H1 (cell line): ENCODE measurements around the gene AGBL4.

ENCODE experiments used
- EP300 ChIP-seq, 2 experiments: IDR thresholded peaks; 1 replicate in 1 of 2; 2 replicates in 1 of 2; pipeline ENCODE4 v1.6.1; 2011 to 2012; ENCODE audit warnings: low read depth in 2 of 2, low read length in 2 of 2, mild to moderate bottlenecking in 2 of 2, borderline replicate concordance in 1 of 2, inconsistent platforms in 1 of 2, moderate library complexity in 1 of 2
- GABPA ChIP-seq: IDR thresholded peaks from 2 replicates; pipeline ENCODE4 v1.6.1; 2011; ENCODE audit warnings: mild to moderate bottlenecking, low read length, moderate library complexity, borderline replicate concordance; ENCODE audit not compliant: insufficient read depth
- GTF2F1 ChIP-seq: IDR thresholded peaks from 2 replicates; pipeline ENCODE4 v1.6.1; 2012; ENCODE audit warnings: low read depth, low read length, improper control_type of control experiment, borderline replicate concordance
- POLR2A ChIP-seq, 2 experiments: IDR thresholded peaks; 1 replicate in 1 of 2; 2 replicates in 1 of 2; pipeline ENCODE4 v1.6.1; 2011; ENCODE audit warnings: low read depth in 2 of 2, low read length in 2 of 2, mild to moderate bottlenecking in 2 of 2; ENCODE audit errors: control extremely low read depth in 1 of 2
- POLR2AphosphoS5 ChIP-seq: IDR thresholded peaks from 2 replicates; pipeline ENCODE4 v1.6.1; 2011; ENCODE audit warnings: low read depth, low read length
- SIX5 ChIP-seq: IDR thresholded peaks from 2 replicates; pipeline ENCODE4 v1.6.1; 2011; ENCODE audit warnings: mild to moderate bottlenecking, low read depth, low read length
- TAF1 ChIP-seq: IDR thresholded peaks from 2 replicates; pipeline ENCODE4 v1.6.1; 2011; ENCODE audit warnings: mild to moderate bottlenecking, low read depth, low read length
- ZNF274 ChIP-seq: IDR thresholded peaks from 2 replicates; pipeline ENCODE4 v1.7.0; 2012; ENCODE audit warnings: low read length, borderline replicate concordance; ENCODE audit errors: extremely low read depth
- TF ChIP-seq, protein P1 (sequence below), 3 experiments: IDR thresholded peaks; 1 replicate in 2 of 3; 2 replicates in 1 of 3; pipeline versions ENCODE4 v1.5.1 to v1.6.1; 2011; ENCODE audit warnings: low read length in 3 of 3, mild to moderate bottlenecking in 3 of 3, inconsistent platforms in 2 of 3, low read depth in 1 of 3, moderate library complexity in 1 of 3; ENCODE audit not compliant: insufficient read depth in 1 of 3; ENCODE audit errors: control extremely low read depth in 1 of 3
- TF ChIP-seq, protein P2 (sequence below): fragments of 300-600 bp; sonication (generic); IDR thresholded peaks from 2 replicates; pipeline ENCODE4 v1.7.1; 2012; ENCODE audit warnings: low read length, moderate library complexity, mild to moderate bottlenecking, inconsistent platforms; ENCODE audit not compliant: insufficient replicate concordance

DNA sequence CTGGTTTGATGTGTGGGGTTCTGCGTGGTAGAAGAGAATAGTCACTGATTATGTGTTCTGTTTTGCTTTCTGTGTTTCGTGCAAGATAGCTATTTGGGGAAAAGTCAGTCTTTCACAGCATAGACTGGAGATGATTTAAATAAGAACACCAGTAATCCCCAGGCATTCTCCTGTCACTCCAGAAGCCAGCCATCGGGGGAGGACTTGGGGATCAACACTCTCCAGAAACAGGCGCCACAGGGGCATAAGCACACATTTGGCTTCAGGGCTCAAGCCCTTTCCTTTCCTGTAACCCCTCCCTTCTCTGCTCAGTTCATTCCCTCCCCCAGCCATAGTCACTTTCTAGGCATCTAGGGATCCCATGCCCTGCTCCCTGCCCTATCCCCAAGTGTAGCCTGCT, 1149.8 kb downstream of the AGBL4 start:
- TF ChIP-seq GTF2F1 (no peak), GABPA (no peak), POLR2A (IDR thresholded peaks at IDR 0.05; ENCODE audit: control extremely low read depth in 1 of 2, low read depth in 2 of 2, low read length in 2 of 2) (no peak), EP300 (IDR thresholded peaks at IDR 0.05; ENCODE audit: borderline replicate concordance in 1 of 2, low read depth in 2 of 2, low read length in 2 of 2) (no peak), POLR2AphosphoS5 (no peak), SIX5 (no peak), ZNF274 (no peak), TAF1 (no peak)
- TF ChIP-seq, protein P1, sequence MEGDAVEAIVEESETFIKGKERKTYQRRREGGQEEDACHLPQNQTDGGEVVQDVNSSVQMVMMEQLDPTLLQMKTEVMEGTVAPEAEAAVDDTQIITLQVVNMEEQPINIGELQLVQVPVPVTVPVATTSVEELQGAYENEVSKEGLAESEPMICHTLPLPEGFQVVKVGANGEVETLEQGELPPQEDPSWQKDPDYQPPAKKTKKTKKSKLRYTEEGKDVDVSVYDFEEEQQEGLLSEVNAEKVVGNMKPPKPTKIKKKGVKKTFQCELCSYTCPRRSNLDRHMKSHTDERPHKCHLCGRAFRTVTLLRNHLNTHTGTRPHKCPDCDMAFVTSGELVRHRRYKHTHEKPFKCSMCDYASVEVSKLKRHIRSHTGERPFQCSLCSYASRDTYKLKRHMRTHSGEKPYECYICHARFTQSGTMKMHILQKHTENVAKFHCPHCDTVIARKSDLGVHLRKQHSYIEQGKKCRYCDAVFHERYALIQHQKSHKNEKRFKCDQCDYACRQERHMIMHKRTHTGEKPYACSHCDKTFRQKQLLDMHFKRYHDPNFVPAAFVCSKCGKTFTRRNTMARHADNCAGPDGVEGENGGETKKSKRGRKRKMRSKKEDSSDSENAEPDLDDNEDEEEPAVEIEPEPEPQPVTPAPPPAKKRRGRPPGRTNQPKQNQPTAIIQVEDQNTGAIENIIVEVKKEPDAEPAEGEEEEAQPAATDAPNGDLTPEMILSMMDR (IDR thresholded peaks at IDR 0.05; ENCODE audit: control extremely low read depth in 1 of 3, insufficient read depth in 1 of 3, low read depth in 1 of 3, low read length in 3 of 3), result no peak
- TF ChIP-seq, protein P2, sequence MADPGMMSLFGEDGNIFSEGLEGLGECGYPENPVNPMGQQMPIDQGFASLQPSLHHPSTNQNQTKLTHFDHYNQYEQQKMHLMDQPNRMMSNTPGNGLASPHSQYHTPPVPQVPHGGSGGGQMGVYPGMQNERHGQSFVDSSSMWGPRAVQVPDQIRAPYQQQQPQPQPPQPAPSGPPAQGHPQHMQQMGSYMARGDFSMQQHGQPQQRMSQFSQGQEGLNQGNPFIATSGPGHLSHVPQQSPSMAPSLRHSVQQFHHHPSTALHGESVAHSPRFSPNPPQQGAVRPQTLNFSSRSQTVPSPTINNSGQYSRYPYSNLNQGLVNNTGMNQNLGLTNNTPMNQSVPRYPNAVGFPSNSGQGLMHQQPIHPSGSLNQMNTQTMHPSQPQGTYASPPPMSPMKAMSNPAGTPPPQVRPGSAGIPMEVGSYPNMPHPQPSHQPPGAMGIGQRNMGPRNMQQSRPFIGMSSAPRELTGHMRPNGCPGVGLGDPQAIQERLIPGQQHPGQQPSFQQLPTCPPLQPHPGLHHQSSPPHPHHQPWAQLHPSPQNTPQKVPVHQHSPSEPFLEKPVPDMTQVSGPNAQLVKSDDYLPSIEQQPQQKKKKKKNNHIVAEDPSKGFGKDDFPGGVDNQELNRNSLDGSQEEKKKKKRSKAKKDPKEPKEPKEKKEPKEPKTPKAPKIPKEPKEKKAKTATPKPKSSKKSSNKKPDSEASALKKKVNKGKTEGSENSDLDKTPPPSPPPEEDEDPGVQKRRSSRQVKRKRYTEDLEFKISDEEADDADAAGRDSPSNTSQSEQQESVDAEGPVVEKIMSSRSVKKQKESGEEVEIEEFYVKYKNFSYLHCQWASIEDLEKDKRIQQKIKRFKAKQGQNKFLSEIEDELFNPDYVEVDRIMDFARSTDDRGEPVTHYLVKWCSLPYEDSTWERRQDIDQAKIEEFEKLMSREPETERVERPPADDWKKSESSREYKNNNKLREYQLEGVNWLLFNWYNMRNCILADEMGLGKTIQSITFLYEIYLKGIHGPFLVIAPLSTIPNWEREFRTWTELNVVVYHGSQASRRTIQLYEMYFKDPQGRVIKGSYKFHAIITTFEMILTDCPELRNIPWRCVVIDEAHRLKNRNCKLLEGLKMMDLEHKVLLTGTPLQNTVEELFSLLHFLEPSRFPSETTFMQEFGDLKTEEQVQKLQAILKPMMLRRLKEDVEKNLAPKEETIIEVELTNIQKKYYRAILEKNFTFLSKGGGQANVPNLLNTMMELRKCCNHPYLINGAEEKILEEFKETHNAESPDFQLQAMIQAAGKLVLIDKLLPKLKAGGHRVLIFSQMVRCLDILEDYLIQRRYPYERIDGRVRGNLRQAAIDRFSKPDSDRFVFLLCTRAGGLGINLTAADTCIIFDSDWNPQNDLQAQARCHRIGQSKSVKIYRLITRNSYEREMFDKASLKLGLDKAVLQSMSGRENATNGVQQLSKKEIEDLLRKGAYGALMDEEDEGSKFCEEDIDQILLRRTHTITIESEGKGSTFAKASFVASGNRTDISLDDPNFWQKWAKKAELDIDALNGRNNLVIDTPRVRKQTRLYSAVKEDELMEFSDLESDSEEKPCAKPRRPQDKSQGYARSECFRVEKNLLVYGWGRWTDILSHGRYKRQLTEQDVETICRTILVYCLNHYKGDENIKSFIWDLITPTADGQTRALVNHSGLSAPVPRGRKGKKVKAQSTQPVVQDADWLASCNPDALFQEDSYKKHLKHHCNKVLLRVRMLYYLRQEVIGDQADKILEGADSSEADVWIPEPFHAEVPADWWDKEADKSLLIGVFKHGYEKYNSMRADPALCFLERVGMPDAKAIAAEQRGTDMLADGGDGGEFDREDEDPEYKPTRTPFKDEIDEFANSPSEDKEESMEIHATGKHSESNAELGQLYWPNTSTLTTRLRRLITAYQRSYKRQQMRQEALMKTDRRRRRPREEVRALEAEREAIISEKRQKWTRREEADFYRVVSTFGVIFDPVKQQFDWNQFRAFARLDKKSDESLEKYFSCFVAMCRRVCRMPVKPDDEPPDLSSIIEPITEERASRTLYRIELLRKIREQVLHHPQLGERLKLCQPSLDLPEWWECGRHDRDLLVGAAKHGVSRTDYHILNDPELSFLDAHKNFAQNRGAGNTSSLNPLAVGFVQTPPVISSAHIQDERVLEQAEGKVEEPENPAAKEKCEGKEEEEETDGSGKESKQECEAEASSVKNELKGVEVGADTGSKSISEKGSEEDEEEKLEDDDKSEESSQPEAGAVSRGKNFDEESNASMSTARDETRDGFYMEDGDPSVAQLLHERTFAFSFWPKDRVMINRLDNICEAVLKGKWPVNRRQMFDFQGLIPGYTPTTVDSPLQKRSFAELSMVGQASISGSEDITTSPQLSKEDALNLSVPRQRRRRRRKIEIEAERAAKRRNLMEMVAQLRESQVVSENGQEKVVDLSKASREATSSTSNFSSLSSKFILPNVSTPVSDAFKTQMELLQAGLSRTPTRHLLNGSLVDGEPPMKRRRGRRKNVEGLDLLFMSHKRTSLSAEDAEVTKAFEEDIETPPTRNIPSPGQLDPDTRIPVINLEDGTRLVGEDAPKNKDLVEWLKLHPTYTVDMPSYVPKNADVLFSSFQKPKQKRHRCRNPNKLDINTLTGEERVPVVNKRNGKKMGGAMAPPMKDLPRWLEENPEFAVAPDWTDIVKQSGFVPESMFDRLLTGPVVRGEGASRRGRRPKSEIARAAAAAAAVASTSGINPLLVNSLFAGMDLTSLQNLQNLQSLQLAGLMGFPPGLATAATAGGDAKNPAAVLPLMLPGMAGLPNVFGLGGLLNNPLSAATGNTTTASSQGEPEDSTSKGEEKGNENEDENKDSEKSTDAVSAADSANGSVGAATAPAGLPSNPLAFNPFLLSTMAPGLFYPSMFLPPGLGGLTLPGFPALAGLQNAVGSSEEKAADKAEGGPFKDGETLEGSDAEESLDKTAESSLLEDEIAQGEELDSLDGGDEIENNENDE, result no peak
